ENCODE results near the gene PIP5K1C. TPM values are rescaled to one million over a fixed set of nuclear protein-coding genes. Genes with fewer than 3 reads are reported as not detected.

The PIP5K1C gene
- polyA plus RNA-seq, 1 donor from 2014 or later, result 7.1 TPM

DNA sequence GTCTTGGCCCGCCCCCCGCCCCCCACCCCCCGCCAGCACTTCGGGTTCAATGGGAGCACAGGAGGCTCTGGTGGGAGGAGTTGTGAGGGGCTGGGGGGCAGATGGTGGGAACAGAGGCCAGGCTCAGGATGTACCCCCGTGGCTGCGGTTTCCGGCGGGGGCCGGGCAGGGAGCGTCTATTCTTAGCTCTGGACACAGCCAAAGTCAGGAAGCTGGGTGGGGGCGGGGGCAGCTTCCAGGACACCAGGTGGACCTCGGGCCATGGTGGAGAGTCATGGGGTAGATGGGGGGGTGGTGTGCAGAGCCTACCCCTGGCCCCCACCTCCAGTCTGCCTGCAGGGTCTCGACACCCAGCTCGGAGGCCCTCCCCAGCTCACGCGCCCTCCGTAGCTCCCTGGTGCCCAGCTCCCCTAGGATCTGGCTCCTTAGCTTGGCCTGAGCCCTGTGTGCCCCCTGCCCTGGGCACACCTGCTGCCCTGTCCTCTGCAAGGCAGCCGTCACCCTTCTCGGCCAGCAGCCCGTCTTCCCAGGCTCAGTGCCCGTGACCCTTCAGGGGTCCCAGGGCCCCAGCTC, 91.4 kb downstream of the PIP5K1C start:
- Histone ChIP-seq H3K9me3 (ENCODE audit: low read length) (no peaks in the 10 kb centered on the region), H3K4me3 (ENCODE audit: low read length) (no peak overlapping the region), H3K9ac (ENCODE audit: low read length) (no peak overlapping the region), H3K4me2 (ENCODE audit: low read length) (no peak overlapping the region), H3F3A (ENCODE audit: insufficient read depth, low read length, poor library complexity, severe bottlenecking) (no peaks in the 10 kb centered on the region), H3K9me2 (ENCODE audit: insufficient read depth, low read length) (no peaks in the 10 kb centered on the region), H3K79me2 (replicated peaks; ENCODE audit: insufficient read depth, low read length) (no peaks in the 10 kb centered on the region), H3K36me3 (ENCODE audit: insufficient read depth, low read length) (no peaks in the 10 kb centered on the region), H4K20me1 (ENCODE audit: insufficient read depth) (no peaks in the 10 kb centered on the region), H2AFZ (ENCODE audit: low read depth, low read length) (no peak overlapping the region), H3K27me3 (ENCODE audit: insufficient read depth, low read depth, low read length) (peaks cover 32% of the 10 kb centered on the region), H3K27ac (ENCODE audit: low read length) (no peak overlapping the region)
- no peak for TF ChIP-seq SMC3 (conservative IDR thresholded peaks at IDR 0.05; ENCODE audit: poor library complexity)
- TF ChIP-seq POLR2AphosphoS5 (IDR thresholded peaks at IDR 0.05), result no peak
- TF ChIP-seq MXI1 (conservative IDR thresholded peaks at IDR 0.05; ENCODE audit: poor library complexity, severe bottlenecking), result no peak
- TF ChIP-seq, protein P1, sequence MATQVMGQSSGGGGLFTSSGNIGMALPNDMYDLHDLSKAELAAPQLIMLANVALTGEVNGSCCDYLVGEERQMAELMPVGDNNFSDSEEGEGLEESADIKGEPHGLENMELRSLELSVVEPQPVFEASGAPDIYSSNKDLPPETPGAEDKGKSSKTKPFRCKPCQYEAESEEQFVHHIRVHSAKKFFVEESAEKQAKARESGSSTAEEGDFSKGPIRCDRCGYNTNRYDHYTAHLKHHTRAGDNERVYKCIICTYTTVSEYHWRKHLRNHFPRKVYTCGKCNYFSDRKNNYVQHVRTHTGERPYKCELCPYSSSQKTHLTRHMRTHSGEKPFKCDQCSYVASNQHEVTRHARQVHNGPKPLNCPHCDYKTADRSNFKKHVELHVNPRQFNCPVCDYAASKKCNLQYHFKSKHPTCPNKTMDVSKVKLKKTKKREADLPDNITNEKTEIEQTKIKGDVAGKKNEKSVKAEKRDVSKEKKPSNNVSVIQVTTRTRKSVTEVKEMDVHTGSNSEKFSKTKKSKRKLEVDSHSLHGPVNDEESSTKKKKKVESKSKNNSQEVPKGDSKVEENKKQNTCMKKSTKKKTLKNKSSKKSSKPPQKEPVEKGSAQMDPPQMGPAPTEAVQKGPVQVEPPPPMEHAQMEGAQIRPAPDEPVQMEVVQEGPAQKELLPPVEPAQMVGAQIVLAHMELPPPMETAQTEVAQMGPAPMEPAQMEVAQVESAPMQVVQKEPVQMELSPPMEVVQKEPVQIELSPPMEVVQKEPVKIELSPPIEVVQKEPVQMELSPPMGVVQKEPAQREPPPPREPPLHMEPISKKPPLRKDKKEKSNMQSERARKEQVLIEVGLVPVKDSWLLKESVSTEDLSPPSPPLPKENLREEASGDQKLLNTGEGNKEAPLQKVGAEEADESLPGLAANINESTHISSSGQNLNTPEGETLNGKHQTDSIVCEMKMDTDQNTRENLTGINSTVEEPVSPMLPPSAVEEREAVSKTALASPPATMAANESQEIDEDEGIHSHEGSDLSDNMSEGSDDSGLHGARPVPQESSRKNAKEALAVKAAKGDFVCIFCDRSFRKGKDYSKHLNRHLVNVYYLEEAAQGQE (IDR thresholded peaks at IDR 0.05; ENCODE audit: borderline replicate concordance), result no peak

DNA sequence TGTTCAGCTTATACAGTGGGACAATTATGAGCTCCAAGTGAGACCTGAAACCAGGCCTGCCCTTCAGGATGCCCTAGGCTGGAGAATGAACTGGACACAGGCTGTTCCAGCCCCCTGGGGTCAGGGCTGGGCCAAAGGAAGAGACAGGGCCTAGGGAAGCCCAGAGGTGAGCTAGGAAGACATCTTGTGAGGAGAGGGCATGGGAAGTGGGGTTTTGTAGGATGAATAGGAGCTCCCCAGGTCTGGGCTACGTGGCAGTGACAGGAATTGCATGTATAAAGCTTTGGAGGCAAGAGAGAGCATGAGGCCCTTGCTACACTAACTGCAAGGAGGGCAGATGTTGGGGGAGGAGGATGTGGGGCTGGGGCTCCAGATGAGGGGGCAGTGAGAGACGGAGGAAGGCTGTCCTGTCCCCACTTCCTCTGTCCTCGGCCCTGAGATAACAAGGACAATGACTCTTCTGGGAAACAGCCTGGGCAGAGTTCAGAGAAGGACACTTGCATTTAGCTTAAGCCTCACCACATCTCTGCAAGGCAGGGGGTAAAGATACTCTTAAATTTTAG, 92.1 kb downstream of the PIP5K1C start:
- Histone ChIP-seq H3K36me3 (ENCODE audit: insufficient read depth, low read length) (no peaks in the 10 kb centered on the region), H3K9me2 (ENCODE audit: insufficient read depth, low read length) (no peaks in the 10 kb centered on the region), H3F3A (ENCODE audit: insufficient read depth, low read length, poor library complexity, severe bottlenecking) (no peaks in the 10 kb centered on the region), H2AFZ (ENCODE audit: low read depth, low read length) (no peak overlapping the region), H3K4me2 (ENCODE audit: low read length) (no peak overlapping the region), H3K27ac (ENCODE audit: low read length) (no peak overlapping the region), H3K4me3 (ENCODE audit: low read length) (no peak overlapping the region), H4K20me1 (ENCODE audit: insufficient read depth) (no peaks in the 10 kb centered on the region), H3K27me3 (ENCODE audit: insufficient read depth, low read depth, low read length) (peaks cover 32% of the 10 kb centered on the region), H3K9ac (ENCODE audit: low read length) (no peak overlapping the region), H3K79me2 (replicated peaks; ENCODE audit: insufficient read depth, low read length) (no peaks in the 10 kb centered on the region), H3K9me3 (ENCODE audit: low read length) (no peaks in the 10 kb centered on the region)
- TF ChIP-seq, protein P1 (IDR thresholded peaks at IDR 0.05; ENCODE audit: borderline replicate concordance), result no peak
- TF ChIP-seq EP300 (conservative IDR thresholded peaks at IDR 0.05; ENCODE audit: poor library complexity, severe bottlenecking), result no peak
- TF ChIP-seq SMC3 (conservative IDR thresholded peaks at IDR 0.05; ENCODE audit: poor library complexity), result no peak
- no peak for TF ChIP-seq POLR2AphosphoS5 (IDR thresholded peaks at IDR 0.05)
- no peak for TF ChIP-seq MXI1 (conservative IDR thresholded peaks at IDR 0.05; ENCODE audit: poor library complexity, severe bottlenecking)
- no peak for TF ChIP-seq EZH2 (IDR thresholded peaks at IDR 0.05; ENCODE audit: borderline replicate concordance, insufficient read depth, low read length, poor library complexity, severe bottlenecking)
- TF ChIP-seq TAF1 (IDR thresholded peaks at IDR 0.05; ENCODE audit: low read depth), result no peak
- TF ChIP-seq RAD21 (conservative IDR thresholded peaks at IDR 0.05), result no peak
- TF ChIP-seq, protein P2, sequence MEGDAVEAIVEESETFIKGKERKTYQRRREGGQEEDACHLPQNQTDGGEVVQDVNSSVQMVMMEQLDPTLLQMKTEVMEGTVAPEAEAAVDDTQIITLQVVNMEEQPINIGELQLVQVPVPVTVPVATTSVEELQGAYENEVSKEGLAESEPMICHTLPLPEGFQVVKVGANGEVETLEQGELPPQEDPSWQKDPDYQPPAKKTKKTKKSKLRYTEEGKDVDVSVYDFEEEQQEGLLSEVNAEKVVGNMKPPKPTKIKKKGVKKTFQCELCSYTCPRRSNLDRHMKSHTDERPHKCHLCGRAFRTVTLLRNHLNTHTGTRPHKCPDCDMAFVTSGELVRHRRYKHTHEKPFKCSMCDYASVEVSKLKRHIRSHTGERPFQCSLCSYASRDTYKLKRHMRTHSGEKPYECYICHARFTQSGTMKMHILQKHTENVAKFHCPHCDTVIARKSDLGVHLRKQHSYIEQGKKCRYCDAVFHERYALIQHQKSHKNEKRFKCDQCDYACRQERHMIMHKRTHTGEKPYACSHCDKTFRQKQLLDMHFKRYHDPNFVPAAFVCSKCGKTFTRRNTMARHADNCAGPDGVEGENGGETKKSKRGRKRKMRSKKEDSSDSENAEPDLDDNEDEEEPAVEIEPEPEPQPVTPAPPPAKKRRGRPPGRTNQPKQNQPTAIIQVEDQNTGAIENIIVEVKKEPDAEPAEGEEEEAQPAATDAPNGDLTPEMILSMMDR (IDR thresholded peaks at IDR 0.05; ENCODE audit: poor library complexity, severe bottlenecking), result no peak
